Erythroblast (primary cell): ENCODE results near the gene NTPCR.

Source experiments
- GATA1 ChIP-seq: IDR thresholded peaks from 2 replicates; pipeline ENCODE4 v1.6.1; 2011; ENCODE audit warnings: low read depth, mild to moderate bottlenecking, control low read depth, low read length, moderate library complexity
- POLR2A ChIP-seq: IDR thresholded peaks from 2 replicates; pipeline ENCODE4 v1.6.1; 2011; ENCODE audit warnings: mild to moderate bottlenecking, low read length

DNA sequence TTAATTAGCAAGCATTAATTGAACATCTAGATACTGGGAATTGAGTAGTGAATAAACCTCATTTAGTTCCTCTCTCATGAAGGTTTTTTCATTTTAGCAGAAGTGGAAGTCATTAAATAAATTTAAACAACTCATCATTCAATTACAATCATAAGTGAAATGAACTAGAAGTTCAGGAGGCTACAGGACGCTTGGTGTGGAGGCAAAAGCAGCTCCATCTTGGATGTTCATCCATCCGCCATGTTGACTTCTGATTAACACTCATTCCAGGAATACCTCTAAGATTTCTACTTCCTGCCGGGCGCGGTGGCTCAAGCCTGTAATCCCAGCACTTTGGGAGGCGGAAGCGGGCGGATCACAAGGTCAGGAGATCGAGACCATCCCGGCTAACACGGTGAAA, 11.5 kb upstream of the NTPCR start:
- TF ChIP-seq POLR2A (no peak), GATA1 (no peak)
